PC-3 (cell line): ENCODE results near the gene RPS18. TPM values are rescaled to one million over a fixed set of nuclear protein-coding genes. Genes with fewer than 3 reads are reported as not detected.
A peak's percentile ranks its signal among the peaks of the same experiment; 100 is the strongest.

Source experiments
- ATAC-seq: fragments of 200-7000 bp; cut with Tn5 transposase; 2 replicates; pipeline ENCODE4 v1.9.1; 2020; ENCODE audit warnings: mild to moderate bottlenecking, moderate library complexity
- BruUV-seq: library from RNA; stranded (reverse); fragments of 400-500 nt; replicated peaks from 2 replicates; lab custom pipeline; 2021; lab: Mats Ljungman, UMichigan
- CTCF ChIA-PET: fragments of 300-600 bp; sonication (Branson Sonifier 250); formaldehyde crosslinking; loops from one replicate; lab custom pipeline; 2022; ENCODE audit warnings: antibody characterized with exemption; lab: Charles Lee
- POLR2A ChIA-PET: fragments of 300-600 bp; sonication (Branson Sonifier 250); formaldehyde crosslinking; loops from one replicate; lab custom pipeline; 2022; ENCODE audit warnings: antibody characterized with exemption; ENCODE audit not compliant: unreplicated experiment; lab: Charles Lee
- DNase-seq: peaks from one replicate; pipeline ENCODE4 v3.0.0-alpha.2; 2015
- H2AFZ ChIP-seq: fragments of 300-600 bp; sonication (generic); 2 replicates; pipeline ENCODE4 v1.6.0; 2016; ENCODE audit warnings: antibody characterized with exemption, low read length
- H3F3A ChIP-seq: fragments of 300-600 bp; sonication (generic); one replicate; pipeline ENCODE4 v1.6.0; 2017; ENCODE audit warnings: antibody characterized with exemption, low read length, control low read depth, mild to moderate bottlenecking; ENCODE audit not compliant: unreplicated experiment
- H3K27ac ChIP-seq: fragments of 300-600 bp; sonication (generic); 2 replicates; pipeline ENCODE4 v1.5.1; 2016; ENCODE audit warnings: mild to moderate bottlenecking, low read length
- H3K27me3 ChIP-seq: fragments of 300-600 bp; sonication (generic); 2 replicates; pipeline ENCODE4 v1.6.1; 2016; ENCODE audit warnings: low read length, mixed read lengths
- H3K36me3 ChIP-seq: fragments of 300-600 bp; sonication (generic); 2 replicates; pipeline ENCODE4 v1.6.1; 2016; ENCODE audit warnings: low read depth, mixed run types, low read length, mixed read lengths
- H3K4me1 ChIP-seq: fragments of 300-600 bp; sonication (generic); 2 replicates; pipeline ENCODE4 v1.5.1; 2016; ENCODE audit warnings: low read length; ENCODE audit not compliant: insufficient read depth
- H3K4me2 ChIP-seq: fragments of 300-600 bp; sonication (generic); 2 replicates; pipeline ENCODE4 v1.6.0; 2016; ENCODE audit warnings: low read length
- H3K4me3 ChIP-seq: fragments of 300-600 bp; sonication (generic); 2 replicates; pipeline ENCODE4 v1.5.1; 2016; ENCODE audit warnings: mild to moderate bottlenecking, low read length, mixed read lengths
- H3K79me2 ChIP-seq: fragments of 300-600 bp; sonication (generic); 2 replicates; pipeline ENCODE4 v1.6.1; 2017; ENCODE audit warnings: low read length, mixed read lengths
- H3K9ac ChIP-seq: fragments of 300-600 bp; sonication (generic); 2 replicates; pipeline ENCODE4 v1.6.0; 2016; ENCODE audit warnings: mild to moderate bottlenecking, low read length
- H3K9me2 ChIP-seq: fragments of 300-600 bp; sonication (generic); replicated peaks from 2 replicates; pipeline ENCODE4 v1.6.1; 2016; ENCODE audit warnings: mixed run types, low read length, mixed read lengths
- H3K9me3 ChIP-seq: fragments of 300-600 bp; sonication (generic); 2 replicates; pipeline ENCODE4 v1.6.1; 2016; ENCODE audit warnings: low read length, mixed read lengths
- H4K20me1 ChIP-seq: fragments of 300-600 bp; sonication (generic); 2 replicates; pipeline ENCODE4 v1.6.1; 2016; ENCODE audit warnings: low read length, mixed read lengths
- CTCF ChIP-seq: fragments of 300-600 bp; sonication (generic); conservative IDR thresholded peaks from 2 replicates; pipeline ENCODE4 v1.5.1; 2017; ENCODE audit warnings: antibody characterized with exemption, low read depth, mild to moderate bottlenecking, low read length
- EZH2 ChIP-seq: fragments of 300-600 bp; sonication (generic); IDR thresholded peaks from one replicate; pipeline ENCODE4 v1.6.1; 2017; ENCODE audit warnings: antibody characterized with exemption, mild to moderate bottlenecking, low read length; ENCODE audit not compliant: unreplicated experiment
- EZH2phosphoT487 ChIP-seq: fragments of 300-600 bp; sonication (generic); IDR thresholded peaks from 2 replicates; pipeline ENCODE4 v1.6.1; 2018; ENCODE audit warnings: mild to moderate bottlenecking, antibody characterized with exemption, low read length, borderline replicate concordance
- intact Hi-C: fragments of 100-400 bp; cut with micrococcal nuclease; formaldehyde crosslinking; loops from 2 replicates; pipeline ENCODE4 v1.9.0; 2023
- total RNA-seq: library from RNA; depleted of rRNA; stranded (reverse); fragments of >200 nt; gene quantifications from 2 replicates; pipeline ENCODE4 v1.2.3, GENCODE V29; 2014

Gene RPS18
- total RNA-seq, 1 experiment from 2014 or later, result 3,161 TPM

DNA sequence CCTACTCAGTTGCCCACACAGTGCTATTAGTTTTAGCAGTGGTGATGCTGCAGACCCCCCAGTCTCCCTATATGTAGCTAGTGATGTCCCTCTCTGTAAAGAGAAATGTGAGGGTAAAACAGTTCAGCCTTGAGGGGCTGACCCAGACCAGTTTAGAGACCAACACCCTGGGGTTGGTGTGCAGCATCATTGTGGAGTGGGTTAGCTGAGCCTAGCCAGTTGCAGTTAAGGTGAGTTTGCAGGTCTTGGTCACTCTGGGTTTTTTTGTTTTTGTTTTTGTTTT lies 4.6 kb downstream of the RPS18 start:
- POLR2A ChIA-PET, result interaction anchor here (0.5 kb wide), 1 partner anchor 13 kb away, joined by 12 read pairs; the partner anchor contains the start of genes PFDN6 and WDR46
- no peaks in the 10 kb centered on the region for H3K9me3 ChIP-seq
- no peaks in the 10 kb centered on the region for H3K27me3 ChIP-seq
- H3K4me1 ChIP-seq, result peaks cover 42% of the 10 kb centered on the region
- H3K36me3 ChIP-seq, result peaks cover 43% of the 10 kb centered on the region
- intact Hi-C loops, result loop anchor here (10.0 kb wide), 1 partner anchor 72 kb away; the partner anchor contains the start of genes HSD17B8, RING1, RXRB and SLC39A7
- CTCF ChIA-PET, result interaction anchor here (1.1 to 1.6 kb wide), 2 partner anchors 23 to 41 kb away, joined by 3 to 18 read pairs; partner anchors contain the start of gene ZBTB22
- H3K9ac ChIP-seq, result peak overlapping the region; percentile 71
- ATAC-seq (no peak), DNase-seq (no peak)
- no TSS peak for BruUV-seq
- TF ChIP-seq CTCF (no peak), EZH2 (no peak), EZH2phosphoT487 (no peak)
- H3K4me3 ChIP-seq, result peak overlapping the region; percentile 87
- H2AFZ ChIP-seq, result no peak overlapping the region
- peaks cover 38% of the 10 kb centered on the region for H4K20me1 ChIP-seq
- no peaks in the 10 kb centered on the region for H3K9me2 ChIP-seq
- peak overlapping the region; percentile 98 for H3K4me2 ChIP-seq
- peaks cover 29% of the 10 kb centered on the region for H3F3A ChIP-seq
- H3K79me2 ChIP-seq, result peaks cover 40% of the 10 kb centered on the region
- peak overlapping the region; percentile 77 for H3K27ac ChIP-seq

GRCh38 chr6:33276864-33277662 lies 5.2 kb downstream of the RPS18 start, which contains the start of gene B3GALT4:
Gene B3GALT4, plus strand, starts transcription at chr6:33277123. Its CDS starts 297 bp downstream, at chr6:33277420.
- ATAC-seq, result peak; percentile 70
- H4K20me1 ChIP-seq, result peaks cover 38% of the 10 kb centered on the region
- H3K9ac ChIP-seq, result peak within 1 kb of the TSS; percentile 71
- H3K9me2 ChIP-seq, result no peaks in the 10 kb centered on the region
- peaks cover 44% of the 10 kb centered on the region for H3K36me3 ChIP-seq
- H3K4me3 ChIP-seq, result peak within 1 kb of the TSS; percentile 87
- peak; percentile 92 for DNase-seq
- intact Hi-C loops, result loop anchor here (10.0 kb wide), 1 partner anchor 72 kb away; the partner anchor contains the start of genes HSD17B8, RING1, RXRB and SLC39A7
- peaks cover 42% of the 10 kb centered on the region for H3K4me1 ChIP-seq
- POLR2A ChIA-PET, result interaction anchor here (0.8 kb wide), 1 partner anchor 29 kb away, joined by 7 read pairs; no protein-coding TSS in a partner anchor
- no peak for TF ChIP-seq CTCF
- no peak for TF ChIP-seq EZH2phosphoT487
- TF ChIP-seq EZH2, result no peak
- CTCF ChIA-PET, result interaction anchor here (1.1 to 1.6 kb wide), 2 partner anchors 22 to 41 kb away, joined by 3 to 18 read pairs; partner anchors contain the start of gene ZBTB22
- H3K4me2 ChIP-seq, result peak within 1 kb of the TSS; percentile 98
- no peaks in the 10 kb centered on the region for H3K27me3 ChIP-seq
- H3K79me2 ChIP-seq, result peaks cover 38% of the 10 kb centered on the region
- peak within 1 kb of the TSS; percentile 77 for H3K27ac ChIP-seq
- no TSS peak for BruUV-seq
- peak within 1 kb of the TSS; percentile 57 for H2AFZ ChIP-seq
- peaks cover 29% of the 10 kb centered on the region for H3F3A ChIP-seq
- H3K9me3 ChIP-seq, result no peaks in the 10 kb centered on the region
